Body of pancreas (tissue), 4 donors: ENCODE measurements around the gene FAM229A.

Source experiments
- POLR2A ChIP-seq, 3 donors: fragments of 450-650 bp; IDR thresholded peaks; one replicate each; pipeline ENCODE4 v1.6.1; 2016; ENCODE audit warnings: antibody characterized with exemption in 3 of 3, mild to moderate bottlenecking in 2 of 3
- TF ChIP-seq, protein P1 (sequence below), 7 experiments: fragments of 450-650 bp in 4 of 7; fragments of 200-600 bp in 3 of 7; sonication (generic) in 3 of 7; IDR thresholded peaks; one replicate each; pipeline ENCODE4 v1.5.1; 2016 to 2019; ENCODE audit warnings: antibody characterized with exemption in 7 of 7

DNA sequence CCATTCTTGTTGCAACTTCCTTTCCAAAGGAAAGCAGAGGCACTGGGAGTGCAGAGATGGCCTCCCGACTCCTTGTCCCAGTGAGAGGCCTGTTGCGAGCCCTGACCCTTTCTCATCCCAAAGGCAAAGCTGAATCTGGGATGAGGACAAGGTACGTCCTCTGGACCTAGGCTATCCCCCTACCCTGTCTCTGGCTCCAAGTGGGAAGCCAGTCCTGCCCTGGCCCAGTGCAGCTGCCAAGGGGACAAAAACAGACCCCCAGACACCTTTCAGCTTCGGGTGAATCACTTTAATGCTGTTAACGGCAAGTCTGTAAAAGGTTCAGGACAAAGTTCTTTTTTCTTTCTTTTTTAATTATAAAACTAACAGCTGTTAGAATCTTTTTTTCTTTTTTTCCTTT lies 2.6 kb upstream of the FAM229A start:
- TF ChIP-seq, protein P1, sequence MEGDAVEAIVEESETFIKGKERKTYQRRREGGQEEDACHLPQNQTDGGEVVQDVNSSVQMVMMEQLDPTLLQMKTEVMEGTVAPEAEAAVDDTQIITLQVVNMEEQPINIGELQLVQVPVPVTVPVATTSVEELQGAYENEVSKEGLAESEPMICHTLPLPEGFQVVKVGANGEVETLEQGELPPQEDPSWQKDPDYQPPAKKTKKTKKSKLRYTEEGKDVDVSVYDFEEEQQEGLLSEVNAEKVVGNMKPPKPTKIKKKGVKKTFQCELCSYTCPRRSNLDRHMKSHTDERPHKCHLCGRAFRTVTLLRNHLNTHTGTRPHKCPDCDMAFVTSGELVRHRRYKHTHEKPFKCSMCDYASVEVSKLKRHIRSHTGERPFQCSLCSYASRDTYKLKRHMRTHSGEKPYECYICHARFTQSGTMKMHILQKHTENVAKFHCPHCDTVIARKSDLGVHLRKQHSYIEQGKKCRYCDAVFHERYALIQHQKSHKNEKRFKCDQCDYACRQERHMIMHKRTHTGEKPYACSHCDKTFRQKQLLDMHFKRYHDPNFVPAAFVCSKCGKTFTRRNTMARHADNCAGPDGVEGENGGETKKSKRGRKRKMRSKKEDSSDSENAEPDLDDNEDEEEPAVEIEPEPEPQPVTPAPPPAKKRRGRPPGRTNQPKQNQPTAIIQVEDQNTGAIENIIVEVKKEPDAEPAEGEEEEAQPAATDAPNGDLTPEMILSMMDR (IDR thresholded peaks at IDR 0.05): no peak
- no peak for TF ChIP-seq POLR2A (IDR thresholded peaks at IDR 0.05)
